ENCODE data around the gene UNCX.

- no peak for TF ChIP-seq CTCF (conservative IDR thresholded peaks at IDR 0.05; ENCODE audit: low read depth in 2 of 2)
- TF ChIP-seq EZH2phosphoT487 (IDR thresholded peaks at IDR 0.05; ENCODE audit: unreplicated experiment): peak; percentile 81
- no peak for TF ChIP-seq REST (IDR thresholded peaks at IDR 0.05; ENCODE audit: unreplicated experiment)
These were observed 7.3 kb downstream of the UNCX start for GRCh38 chr7:1239803-1240516.
